Endothelial cell of umbilical vein (primary cell): Measurements from ENCODE around the gene DCC. TPM values are rescaled to one million over a fixed set of nuclear protein-coding genes. Genes with fewer than 3 reads are reported as not detected.

Source experiments
- BruUV-seq: library from RNA; stranded (reverse); fragments of 400-500 nt; replicated peaks from 2 replicates; lab custom pipeline; 2021; lab: Mats Ljungman, UMichigan
- CTCF ChIA-PET: fragments of 300-600, 350-600 bp; sonication (Branson Sonifier 250); formaldehyde crosslinking; loops from one replicate; lab custom pipeline; 2021; ENCODE audit warnings: antibody characterized with exemption, inconsistent platforms; lab: Charles Lee
- POLR2A ChIA-PET: fragments of 300-600, 350-600 bp; sonication (Branson Sonifier 250); formaldehyde crosslinking; loops from one replicate; lab custom pipeline; 2021; ENCODE audit warnings: antibody characterized with exemption, inconsistent platforms; lab: Charles Lee
- DNase-seq: peaks from one replicate; pipeline ENCODE4 v3.0.0-alpha.2; 2011; ENCODE audit warnings: low read depth, low spot score
- FAIRE-seq: peaks from 2 replicates; lab custom pipeline; 2011; peaks lifted over from hg19 to GRCh38; lab: Jason Lieb, UNC
- H2AFZ ChIP-seq: 2 replicates; pipeline ENCODE4 v1.6.0; 2012; ENCODE audit warnings: low read depth, low read length, control low read depth, inconsistent platforms
- H3K27ac ChIP-seq: 2 replicates; pipeline ENCODE4 v1.5.1; 2011; ENCODE audit warnings: low read depth, mild to moderate bottlenecking, control low read depth, low read length, moderate library complexity; ENCODE audit not compliant: insufficient read depth
- H3K27me3 ChIP-seq, 2 experiments: 2 replicates each; pipeline versions ENCODE4 v1.6.0 to v1.6.1; 2011; ENCODE audit warnings: low read length in 2 of 2, mixed read lengths in 1 of 2; ENCODE audit not compliant: control insufficient read depth in 2 of 2, insufficient read depth in 2 of 2
- H3K36me3 ChIP-seq, 2 experiments: 2 replicates in 1 of 2; 3 replicates in 1 of 2; pipeline ENCODE4 v1.5.1; 2011; ENCODE audit warnings: low read length in 2 of 2, mild to moderate bottlenecking in 1 of 2, moderate library complexity in 1 of 2; ENCODE audit not compliant: control insufficient read depth in 2 of 2, insufficient read depth in 2 of 2; ENCODE audit errors: extremely low read depth in 1 of 2
- H3K4me1 ChIP-seq: 3 replicates; pipeline ENCODE4 v1.5.1; 2011; ENCODE audit warnings: mild to moderate bottlenecking, low read length; ENCODE audit not compliant: control insufficient read depth, insufficient read depth; ENCODE audit errors: extremely low read depth
- H3K4me2 ChIP-seq: 2 replicates; pipeline ENCODE4 v1.6.1; 2011; ENCODE audit warnings: low read length, control low read depth, mixed read lengths; ENCODE audit not compliant: insufficient read depth
- H3K4me3 ChIP-seq, 3 experiments: fragments of 200-600 bp in 1 of 3; sonication (generic), shearing (Covaris generic) in 1 of 3; replicated peaks in 1 of 3; 2 replicates each; pipeline ENCODE4 v1.5.1; 2011 to 2016; ENCODE audit warnings: control low read depth in 3 of 3, low read length in 3 of 3, mild to moderate bottlenecking in 2 of 3, inconsistent platforms in 1 of 3, low read depth in 1 of 3, moderate library complexity in 1 of 3; ENCODE audit not compliant: insufficient read depth in 1 of 3
- H3K79me2 ChIP-seq: 2 replicates; pipeline ENCODE4 v1.6.0; 2012; ENCODE audit warnings: low read length, inconsistent platforms; ENCODE audit not compliant: control insufficient read depth, insufficient read depth
- H3K9ac ChIP-seq: replicated peaks from 2 replicates; pipeline ENCODE3; 2011; ENCODE audit warnings: low read length, control low read depth; ENCODE audit not compliant: insufficient read depth; ENCODE audit errors: extremely low read depth
- H3K9me1 ChIP-seq: replicated peaks from 3 replicates; pipeline ENCODE4 v1.6.0; 2011; ENCODE audit warnings: mild to moderate bottlenecking, low read length; ENCODE audit not compliant: control insufficient read depth, insufficient read depth; ENCODE audit errors: extremely low read depth
- H3K9me3 ChIP-seq: replicated peaks from 2 replicates; pipeline ENCODE4 v1.5.1; 2012; ENCODE audit warnings: low read length, inconsistent platforms; ENCODE audit not compliant: control insufficient read depth, insufficient read depth
- H4K20me1 ChIP-seq: replicated peaks from 2 replicates; pipeline ENCODE3; 2011; ENCODE audit warnings: mild to moderate bottlenecking, low read length; ENCODE audit not compliant: control insufficient read depth, insufficient read depth; ENCODE audit errors: extremely low read depth
- EZH2 ChIP-seq: IDR thresholded peaks from 2 replicates; pipeline ENCODE4 v1.6.1; 2012; ENCODE audit warnings: borderline replicate concordance, low read depth, mild to moderate bottlenecking, moderate library complexity, low read length, inconsistent platforms; ENCODE audit not compliant: severe bottlenecking
- FOS ChIP-seq: IDR thresholded peaks from 2 replicates; pipeline ENCODE4 v1.6.1; 2011; ENCODE audit warnings: mild to moderate bottlenecking, low read length, moderate library complexity, borderline replicate concordance; ENCODE audit not compliant: insufficient read depth
- GATA2 ChIP-seq: IDR thresholded peaks from 2 replicates; pipeline ENCODE4 v1.7.0; 2011; ENCODE audit warnings: low read depth, mild to moderate bottlenecking, moderate library complexity, mixed read lengths, low read length; ENCODE audit not compliant: insufficient read length, insufficient read depth
- JUN ChIP-seq: IDR thresholded peaks from 2 replicates; pipeline ENCODE4 v1.6.1; 2011; ENCODE audit warnings: borderline replicate concordance, low read depth; ENCODE audit not compliant: insufficient read length, insufficient read depth
- MAX ChIP-seq: IDR thresholded peaks from 2 replicates; pipeline ENCODE4 v1.6.1; 2011; ENCODE audit not compliant: insufficient read depth, insufficient read length
- MYC ChIP-seq: IDR thresholded peaks from one replicate; pipeline ENCODE4 v1.6.1; 2011; ENCODE audit warnings: mild to moderate bottlenecking, low read depth, low read length
- POLR2A ChIP-seq: IDR thresholded peaks from 2 replicates; pipeline ENCODE4 v1.6.1; 2012; ENCODE audit warnings: low read depth, mild to moderate bottlenecking, control low read depth, low read length
- dilution Hi-C: fragments of 300-500 bp; cut with MboI; formaldehyde crosslinking; loops from one replicate; pipeline ENCODE4 v1.15.0; 2019; ENCODE audit warnings: low sequenced_read_pairs; ENCODE audit not compliant: extremely low pct_ligation_motif_present
- intact Hi-C: fragments of 100-400 bp; cut with micrococcal nuclease; formaldehyde crosslinking; loops from one replicate; pipeline ENCODE4 v1.10.0; 2022
- polyA plus RNA-seq, 4 experiments: library from polyadenylated mRNA; depleted of rRNA in 3 of 4; stranded (reverse) in 3 of 4; unstranded in 1 of 4; fragments of >200 nt; gene quantifications; 2 replicates each; pipeline versions ENCODE4 v1.2.1 to v1.2.3, GENCODE V29; 2011 to 2012; ENCODE audit warnings: missing spikeins in 1 of 4
- total RNA-seq: library from RNA; stranded (reverse); gene quantifications from 2 replicates; pipeline ENCODE4 v1.2.3, GENCODE V29; 2021
- TF ChIP-seq, protein P1 (sequence below), 2 donors: IDR thresholded peaks; 1 replicate in 1 of 2; 2 replicates in 1 of 2; pipeline ENCODE4 v1.5.1; 2011; ENCODE audit warnings: low read length in 2 of 2, mild to moderate bottlenecking in 2 of 2, moderate library complexity in 2 of 2, control low read depth in 1 of 2, inconsistent platforms in 1 of 2, low read depth in 1 of 2; ENCODE audit not compliant: insufficient read depth in 1 of 2; ENCODE audit errors: extremely low read depth in 1 of 2

The DCC gene
- total and polyA plus RNA-seq, 2 donors (not counting 3 experiments of a cell fraction or from before 2014, with no cell fraction given), result not detected

DNA sequence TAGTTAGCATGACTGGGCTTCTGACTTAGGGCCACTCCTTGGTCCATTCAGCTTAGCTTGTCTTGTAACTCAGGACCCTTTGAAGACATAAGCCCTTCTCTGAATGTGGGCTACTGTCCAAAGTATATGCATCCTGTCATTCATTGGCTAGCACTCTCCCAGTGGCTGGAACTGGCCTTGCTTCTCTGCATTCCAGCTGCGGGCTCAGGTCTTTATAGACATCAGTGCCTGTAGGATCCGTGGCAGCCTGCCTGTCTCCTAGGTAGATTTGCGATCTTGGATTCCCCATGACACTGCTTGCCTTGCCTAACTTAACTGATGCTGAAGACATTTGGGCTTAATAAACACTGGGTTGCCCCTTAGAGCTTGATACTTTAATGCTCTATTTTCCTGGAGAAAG lies 170.1 kb downstream of the DCC start:
- Histone ChIP-seq H3K27ac (no peak overlapping the region), H3K4me1 (no peaks in the 10 kb centered on the region), H4K20me1 (no peaks in the 10 kb centered on the region), H3K4me3 (no peak overlapping the region), H3K9me1 (no peaks in the 10 kb centered on the region), H3K9ac (no peak overlapping the region), H3K79me2 (no peaks in the 10 kb centered on the region), H3K36me3 (no peaks in the 10 kb centered on the region), H3K4me2 (no peak overlapping the region), H3K9me3 (peaks cover 5% of the 10 kb centered on the region), H2AFZ (no peak overlapping the region), H3K27me3 (no peaks in the 10 kb centered on the region)
- TF ChIP-seq POLR2A (no peak), MYC (no peak), JUN (no peak), FOS (no peak), GATA2 (no peak), EZH2 (no peak)
- TF ChIP-seq, protein P1, sequence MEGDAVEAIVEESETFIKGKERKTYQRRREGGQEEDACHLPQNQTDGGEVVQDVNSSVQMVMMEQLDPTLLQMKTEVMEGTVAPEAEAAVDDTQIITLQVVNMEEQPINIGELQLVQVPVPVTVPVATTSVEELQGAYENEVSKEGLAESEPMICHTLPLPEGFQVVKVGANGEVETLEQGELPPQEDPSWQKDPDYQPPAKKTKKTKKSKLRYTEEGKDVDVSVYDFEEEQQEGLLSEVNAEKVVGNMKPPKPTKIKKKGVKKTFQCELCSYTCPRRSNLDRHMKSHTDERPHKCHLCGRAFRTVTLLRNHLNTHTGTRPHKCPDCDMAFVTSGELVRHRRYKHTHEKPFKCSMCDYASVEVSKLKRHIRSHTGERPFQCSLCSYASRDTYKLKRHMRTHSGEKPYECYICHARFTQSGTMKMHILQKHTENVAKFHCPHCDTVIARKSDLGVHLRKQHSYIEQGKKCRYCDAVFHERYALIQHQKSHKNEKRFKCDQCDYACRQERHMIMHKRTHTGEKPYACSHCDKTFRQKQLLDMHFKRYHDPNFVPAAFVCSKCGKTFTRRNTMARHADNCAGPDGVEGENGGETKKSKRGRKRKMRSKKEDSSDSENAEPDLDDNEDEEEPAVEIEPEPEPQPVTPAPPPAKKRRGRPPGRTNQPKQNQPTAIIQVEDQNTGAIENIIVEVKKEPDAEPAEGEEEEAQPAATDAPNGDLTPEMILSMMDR (IDR thresholded peaks at IDR 0.05; ENCODE audit: extremely low read depth in 1 of 2, insufficient read depth in 1 of 2, low read depth in 1 of 2, low read length in 2 of 2), result no peak
- CTCF ChIA-PET, result no interaction called here
- FAIRE-seq, result no peak
- dilution Hi-C loops, result no loop called here
- no TSS peak for BruUV-seq
- POLR2A ChIA-PET, result no interaction called here
- intact Hi-C loops, result no loop called here
- no peak for DNase-seq

DNA sequence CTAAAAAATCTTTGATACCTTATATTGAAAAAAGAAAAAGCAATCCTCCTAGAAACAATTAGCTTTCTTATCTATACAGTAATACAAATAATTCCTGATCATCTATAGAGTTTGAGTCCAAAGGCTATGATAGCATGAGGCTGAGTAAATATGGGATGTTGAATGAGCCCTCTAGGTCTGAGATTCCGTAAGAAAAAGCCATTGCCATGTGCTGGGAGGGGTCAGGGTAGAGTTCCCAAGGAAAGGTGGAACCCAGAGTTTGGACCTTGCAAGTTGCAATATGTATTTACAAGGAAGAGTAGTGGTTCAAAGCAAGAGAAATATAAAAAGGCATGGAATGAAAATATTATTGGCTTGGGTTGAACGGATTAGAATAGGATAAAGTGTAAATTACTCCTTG lies 178.1 kb downstream of the DCC start:
- no peak for DNase-seq
- Histone ChIP-seq H3K27ac (no peak overlapping the region), H3K9me3 (peaks cover 2% of the 10 kb centered on the region), H3K27me3 (no peaks in the 10 kb centered on the region), H3K4me2 (no peak overlapping the region), H4K20me1 (no peaks in the 10 kb centered on the region), H2AFZ (no peak overlapping the region), H3K9ac (no peak overlapping the region), H3K79me2 (no peaks in the 10 kb centered on the region), H3K4me1 (no peaks in the 10 kb centered on the region), H3K4me3 (no peak overlapping the region), H3K9me1 (no peaks in the 10 kb centered on the region), H3K36me3 (no peaks in the 10 kb centered on the region)
- ChIA-PET POLR2A (no interaction called here), CTCF (no interaction called here)
- no peak for FAIRE-seq
- no TSS peak for BruUV-seq
- no peak for TF ChIP-seq MAX
- no peak for TF ChIP-seq FOS
- dilution Hi-C loops, result no loop called here
- intact Hi-C loops, result no loop called here
